Left lung (tissue), 10 donors: ENCODE measurements around the gene PRSS23. TPM values are rescaled to one million over a fixed set of nuclear protein-coding genes. Genes with fewer than 3 reads are reported as not detected.

Source experiments
- ATAC-seq: fragments of 200-7000 bp; cut with Tn5 transposase; one replicate; pipeline ENCODE4 v1.9.1; 2020; ENCODE audit warnings: moderate library complexity
- DNase-seq, 4 donors: peaks; one replicate each; pipeline ENCODE4 v3.0.0-alpha.2; 2013 to 2020
- H3K27ac ChIP-seq, 2 donors: fragments of 200-600 bp; sonication (generic) in 1 of 2; one replicate each; pipeline versions ENCODE4 v1.5.0 to v1.8.0; 2020 to 2021
- H3K27me3 ChIP-seq, 2 donors: fragments of 200-600 bp; sonication (generic) in 1 of 2; one replicate each; pipeline versions ENCODE4 v1.5.0 to v1.8.0; 2020 to 2021
- H3K36me3 ChIP-seq, 2 donors: fragments of 200-600 bp; sonication (generic) in 1 of 2; one replicate each; pipeline versions ENCODE4 v1.5.0 to v1.8.0; 2020 to 2021
- H3K4me1 ChIP-seq, 2 donors: fragments of 200-600 bp; one replicate each; pipeline ENCODE4 v1.8.0; 2021
- H3K4me3 ChIP-seq, 2 donors: fragments of 200-600 bp; sonication (generic) in 1 of 2; one replicate each; pipeline versions ENCODE4 v1.5.0 to v1.8.0; 2020 to 2021; ENCODE audit warnings: mild to moderate bottlenecking in 1 of 2
- H3K9me3 ChIP-seq, 2 donors: fragments of 200-600 bp; sonication (generic) in 1 of 2; one replicate each; pipeline versions ENCODE4 v1.5.0 to v1.8.0; 2020 to 2021
- CTCF ChIP-seq, 2 donors: fragments of 200-600 bp; sonication (generic) in 1 of 2; IDR thresholded peaks; one replicate each; pipeline versions ENCODE4 v1.5.0 to v1.8.0; 2021; ENCODE audit warnings: antibody characterized with exemption in 2 of 2
- intact Hi-C, 2 donors: fragments of 100-400 bp; cut with DNase I; formaldehyde crosslinking; loops; one replicate each; pipeline versions ENCODE4 v1.11.2 to v1.14.2; 2022
- polyA plus RNA-seq, 6 donors: library from polyadenylated mRNA; unstranded; fragments of 120-200 nt; gene quantifications; one replicate each; pipeline ENCODE4 v1.2.1, GENCODE V29; 2013; ENCODE audit not compliant: insufficient read length in 6 of 6
- total RNA-seq, 2 donors: library from RNA; stranded (reverse); fragmentation: NEBNext Ultra II Directional; extraction: Animal tissue kit (Norgen Biotek cat#: 25700); gene quantifications; one replicate each; pipeline ENCODE4 v1.2.1, GENCODE V29; 2021
- donor health status: DM: no; HTN: yes; CAD: no.
- donor health status: DM: no; HTN: no; CAD: no.

The PRSS23 gene
- total and polyA plus RNA-seq, 8 donors = 62.9 to 149 (median 74.9) TPM

DNA sequence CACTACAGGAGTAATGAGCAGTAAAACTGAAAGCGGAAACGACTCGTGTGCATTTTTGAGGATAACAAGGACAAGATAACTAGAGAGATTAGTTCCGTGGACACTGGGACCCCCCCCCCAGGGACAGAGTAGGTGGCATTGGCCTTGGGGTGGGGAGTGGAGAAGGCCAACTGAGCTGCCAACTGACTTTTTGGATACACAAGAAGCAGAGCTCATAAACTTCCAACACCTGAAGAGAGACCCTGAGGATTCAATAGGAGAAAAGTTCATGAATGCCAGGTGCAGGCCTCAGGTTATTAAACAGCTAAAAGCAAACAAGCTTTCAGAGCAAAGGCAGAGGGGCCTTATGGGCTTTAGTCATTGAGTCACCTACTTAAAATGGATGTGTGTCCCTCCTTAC lies 17.6 kb upstream of the PRSS23 start:
- Histone ChIP-seq H3K4me1 (no peaks in the 10 kb centered on the region), H3K4me3 (no peak overlapping the region), H3K36me3 (no peaks in the 10 kb centered on the region), H3K9me3 (no peaks in the 10 kb centered on the region), H3K27ac (no peak overlapping the region), H3K27me3 (no peaks in the 10 kb centered on the region)
- DNase-seq (no peak), ATAC-seq (no peak)
- intact Hi-C loops = no loop called here
- no peak for TF ChIP-seq CTCF (IDR thresholded peaks at IDR 0.05)

GRCh38 chr11:86783661-86784060 lies 16.7 kb upstream of the PRSS23 start:
- peak in 2 of 4 donors; percentile 32 to 47 for DNase-seq
- H3K9me3 ChIP-seq = no peaks in the 10 kb centered on the region
- H3K4me3 ChIP-seq = no peak overlapping the region
- H3K27me3 ChIP-seq = no peaks in the 10 kb centered on the region
- intact Hi-C loops = no loop called here
- no peaks in the 10 kb centered on the region for H3K4me1 ChIP-seq
- TF ChIP-seq CTCF (IDR thresholded peaks at IDR 0.05) = no peak
- H3K36me3 ChIP-seq = no peaks in the 10 kb centered on the region
- no peak overlapping the region for H3K27ac ChIP-seq
- no peak for ATAC-seq

DNA sequence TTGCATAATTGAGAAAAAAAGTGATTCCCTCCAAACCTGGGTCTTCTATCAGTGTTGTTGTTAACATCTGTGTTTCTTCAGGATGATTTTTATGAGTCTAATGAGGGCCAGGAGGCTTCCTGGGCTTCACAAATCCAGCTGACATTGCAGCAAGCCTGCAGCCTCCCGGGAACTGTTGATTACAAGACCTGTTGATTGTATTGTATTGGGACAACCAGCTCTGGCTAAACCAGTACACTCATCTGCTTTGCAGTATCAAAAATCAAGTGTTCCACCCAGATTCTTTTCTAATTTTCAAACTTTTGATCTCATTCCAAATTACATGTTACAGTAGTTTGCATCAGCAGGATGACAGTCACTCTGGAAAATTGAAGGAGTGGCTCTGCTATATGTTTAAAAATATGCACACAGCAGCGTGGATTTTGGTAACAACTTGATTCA lies 16.1 kb upstream of the PRSS23 start:
- DNase-seq (no peak), ATAC-seq (no peak)
- H3K4me3 ChIP-seq = no peak overlapping the region
- TF ChIP-seq CTCF (IDR thresholded peaks at IDR 0.05) = no peak
- H3K9me3 ChIP-seq = no peaks in the 10 kb centered on the region
- H3K4me1 ChIP-seq = no peaks in the 10 kb centered on the region
- no peaks in the 10 kb centered on the region for H3K27me3 ChIP-seq
- intact Hi-C loops = no loop called here
- no peaks in the 10 kb centered on the region for H3K36me3 ChIP-seq
- no peak overlapping the region for H3K27ac ChIP-seq

DNA sequence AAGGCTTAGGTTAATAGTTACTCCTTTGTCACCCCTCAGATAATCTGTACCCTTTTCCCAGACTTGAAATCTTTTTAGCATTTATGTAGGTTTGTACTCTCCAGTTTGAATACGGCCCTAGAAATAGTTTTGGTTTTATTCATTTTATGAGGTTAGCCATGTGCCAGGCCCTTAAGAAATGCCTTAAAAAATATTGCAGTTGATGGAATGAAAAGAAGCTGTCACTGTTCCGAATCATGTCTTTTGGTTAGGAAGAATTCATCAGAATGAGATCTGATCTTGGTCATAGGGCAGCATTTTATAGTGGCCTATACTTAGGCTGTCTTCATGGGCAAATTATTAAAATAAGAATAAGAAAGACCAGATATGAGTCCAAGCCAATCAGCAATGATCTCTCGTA lies 14.8 kb upstream of the PRSS23 start:
- Histone ChIP-seq H3K4me3 (no peak overlapping the region), H3K9me3 (no peaks in the 10 kb centered on the region), H3K27ac (no peak overlapping the region), H3K36me3 (no peaks in the 10 kb centered on the region), H3K27me3 (no peaks in the 10 kb centered on the region), H3K4me1 (no peaks in the 10 kb centered on the region)
- no peak for DNase-seq
- no peak for ATAC-seq
- intact Hi-C loops = no loop called here
- TF ChIP-seq CTCF (IDR thresholded peaks at IDR 0.05) = no peak

- Histone ChIP-seq H3K36me3 (no peaks in the 10 kb centered on the region), H3K27ac (no peak overlapping the region), H3K27me3 (no peaks in the 10 kb centered on the region), H3K4me3 (no peak overlapping the region), H3K4me1 (no peaks in the 10 kb centered on the region), H3K9me3 (no peaks in the 10 kb centered on the region)
- DNase-seq = no peak
- no peak for ATAC-seq
- intact Hi-C loops = no loop called here
- no peak for TF ChIP-seq CTCF (IDR thresholded peaks at IDR 0.05)
Measured at GRCh38 chr11:86787018-86787536, 13.3 kb upstream of the PRSS23 start.
